ENCODE measurements around the gene STXBP5.
A peak's percentile ranks its signal among the peaks of the same experiment; 100 is the strongest.

The STXBP5 gene

GRCh38 chr6:147438758-147439528 is 234.7 kb downstream of the STXBP5 start:
- peaks cover 27% of the 10 kb centered on the region for H3K27me3 ChIP-seq (ENCODE audit: control insufficient read depth, insufficient read depth, low read length)

More at GRCh38 chr6:147438758-147439528, 234.7 kb downstream of the STXBP5 start:
- Histone ChIP-seq H3K4me1 (ENCODE audit: control insufficient read depth, insufficient read depth, low read length) (peaks cover 13% of the 10 kb centered on the region), H3K9me3 (ENCODE audit: control insufficient read depth, insufficient read depth, low read length) (no peaks in the 10 kb centered on the region), H3K4me3 (ENCODE audit: low read depth, low read length) (peak overlapping the region; percentile 3), H3K36me3 (ENCODE audit: control insufficient read depth, insufficient read depth, low read length) (no peaks in the 10 kb centered on the region), H3K9ac (ENCODE audit: low read depth, low read length) (no peak overlapping the region)

All from iPS-15b (cell line).